ENCODE data around the gene STARD7. TPM values are rescaled to one million over a fixed set of nuclear protein-coding genes. Genes with fewer than 3 reads are reported as not detected.

Gene STARD7
- total RNA-seq, 2 donors from 2014 or later = 93.1 to 141 TPM

- H3K36me3 ChIP-seq = no peaks in the 10 kb centered on the region
- intact Hi-C loops (cut with DNase I) = no loop called here
- H3K9me3 ChIP-seq = no peaks in the 10 kb centered on the region
- no peak overlapping the region for H3K4me3 ChIP-seq
- H3K4me1 ChIP-seq (replicated peaks) = no peaks in the 10 kb centered on the region
- H3K27me3 ChIP-seq (replicated peaks; ENCODE audit: insufficient read depth) = no peaks in the 10 kb centered on the region
- no peak for DNase-seq (ENCODE audit: low spot score)
- H3K27ac ChIP-seq = no peak overlapping the region
- WGBS = 85% methylated on average over 6 of the region's 7 CpGs
- TF ChIP-seq POLR2A (IDR thresholded peaks at IDR 0.05) (no peak), CTCF (IDR thresholded peaks at IDR 0.05) (no peak)
These were observed 54.6 kb downstream of the STARD7 start for GRCh38 chr2:96153991-96154431.

GRCh38 chr2:96153291-96153713, 55.3 kb downstream of the STARD7 start:
- WGBS = 92% methylated on average over 7 of the region's 7 CpGs
- Histone ChIP-seq H3K27me3 (replicated peaks; ENCODE audit: insufficient read depth) (no peaks in the 10 kb centered on the region), H3K4me3 (no peak overlapping the region), H3K9me3 (no peaks in the 10 kb centered on the region), H3K36me3 (no peaks in the 10 kb centered on the region), H3K27ac (no peak overlapping the region), H3K4me1 (replicated peaks) (no peaks in the 10 kb centered on the region)
- no peak for TF ChIP-seq POLR2A (IDR thresholded peaks at IDR 0.05)
- no peak for TF ChIP-seq POLR2AphosphoS5 (IDR thresholded peaks at IDR 0.05)
- no peak for TF ChIP-seq CTCF (IDR thresholded peaks at IDR 0.05)
- intact Hi-C loops (cut with DNase I) = no loop called here
- no peak for DNase-seq (ENCODE audit: low spot score)

- DNase-seq (ENCODE audit: low spot score) = no peak
- no peak overlapping the region for H3K4me3 ChIP-seq
- H3K4me1 ChIP-seq (replicated peaks) = no peaks in the 10 kb centered on the region
- 79% methylated on average over 13 of the region's 13 CpGs for WGBS
- H3K27ac ChIP-seq = no peak overlapping the region
- no peaks in the 10 kb centered on the region for H3K27me3 ChIP-seq (replicated peaks; ENCODE audit: insufficient read depth)
- TF ChIP-seq POLR2A (IDR thresholded peaks at IDR 0.05) = no peak
- no peak for TF ChIP-seq POLR2AphosphoS5 (IDR thresholded peaks at IDR 0.05)
- TF ChIP-seq CTCF (IDR thresholded peaks at IDR 0.05) = no peak
- no peaks in the 10 kb centered on the region for H3K9me3 ChIP-seq
- intact Hi-C loops (cut with DNase I) = no loop called here
- H3K36me3 ChIP-seq = no peaks in the 10 kb centered on the region
These were observed 56.1 kb downstream of the STARD7 start for GRCh38 chr2:96152304-96153161.

GRCh38 chr2:96151595-96152303, 56.9 kb downstream of the STARD7 start:
- WGBS = 96% methylated on average over 9 of the region's 9 CpGs
- DNase-seq (ENCODE audit: low spot score) = no peak
- no peaks in the 10 kb centered on the region for H3K9me3 ChIP-seq
- no peaks in the 10 kb centered on the region for H3K4me1 ChIP-seq (replicated peaks)
- H3K36me3 ChIP-seq = no peaks in the 10 kb centered on the region
- TF ChIP-seq POLR2A (IDR thresholded peaks at IDR 0.05) (no peak), POLR2AphosphoS5 (IDR thresholded peaks at IDR 0.05) (no peak), CTCF (IDR thresholded peaks at IDR 0.05) (no peak)
- H3K27ac ChIP-seq = no peak overlapping the region
- intact Hi-C loops (cut with DNase I) = no loop called here
- H3K27me3 ChIP-seq (replicated peaks; ENCODE audit: insufficient read depth) = no peaks in the 10 kb centered on the region
- H3K4me3 ChIP-seq = no peak overlapping the region
